NCI-H345 (cell line): ENCODE data around the gene ARHGEF17.

ENCODE experiments used
- DNase-seq: peaks from one replicate; lab custom pipeline; 2025; lab: John Stamatoyannopoulos, UW

ARHGEF17 gene

GRCh38 chr11:73291781-73292524 lies 16.1 kb upstream of the ARHGEF17 start:
- no peak for DNase-seq

- DNase-seq: no peak
Observed at GRCh38 chr11:73292525-73292894, 15.6 kb upstream of the ARHGEF17 start.

GRCh38 chr11:73293356-73293936 lies 14.6 kb upstream of the ARHGEF17 start:
- no peak for DNase-seq

- no peak for DNase-seq
Observed at GRCh38 chr11:73294604-73295003, 13.5 kb upstream of the ARHGEF17 start.

GRCh38 chr11:73295241-73295995 lies 12.7 kb upstream of the ARHGEF17 start:
- peak; percentile 32 for DNase-seq

GRCh38 chr11:73295996-73296318 lies 12.1 kb upstream of the ARHGEF17 start:
- DNase-seq: no peak

GRCh38 chr11:73296501-73297230 lies 11.4 kb upstream of the ARHGEF17 start:
- DNase-seq: no peak

- DNase-seq: no peak
Observed at GRCh38 chr11:73297231-73297590, 10.9 kb upstream of the ARHGEF17 start.

GRCh38 chr11:73297702-73298101 lies 10.4 kb upstream of the ARHGEF17 start:
- DNase-seq: no peak

- no peak for DNase-seq
Observed at GRCh38 chr11:73298233-73298632, 9.8 kb upstream of the ARHGEF17 start.

- DNase-seq: no peak
Observed at GRCh38 chr11:73299751-73300150, 8.3 kb upstream of the ARHGEF17 start.

- no peak for DNase-seq
Observed at GRCh38 chr11:73306069-73306841, 1.8 kb upstream of the ARHGEF17 start.

GRCh38 chr11:73306977-73307322 lies 1.1 kb upstream of the ARHGEF17 start:
- no peak for DNase-seq

GRCh38 chr11:73307323-73308002 lies 613 bp upstream of the ARHGEF17 start:
- peak; percentile 99 for DNase-seq

- DNase-seq: no peak
Observed at GRCh38 chr11:73308961-73309919, 1.2 kb downstream of the ARHGEF17 start.

- DNase-seq: no peak
Observed at GRCh38 chr11:73310076-73310475, 2.0 kb downstream of the ARHGEF17 start.

- DNase-seq: no peak
Observed at GRCh38 chr11:73310661-73311393, 2.8 kb downstream of the ARHGEF17 start.

- no peak for DNase-seq
Observed at GRCh38 chr11:73311394-73311869, 3.4 kb downstream of the ARHGEF17 start.

GRCh38 chr11:73312036-73312435 lies 4.0 kb downstream of the ARHGEF17 start:
- DNase-seq: no peak
